ENCODE data around the gene MYMX.

Gene MYMX

DNA sequence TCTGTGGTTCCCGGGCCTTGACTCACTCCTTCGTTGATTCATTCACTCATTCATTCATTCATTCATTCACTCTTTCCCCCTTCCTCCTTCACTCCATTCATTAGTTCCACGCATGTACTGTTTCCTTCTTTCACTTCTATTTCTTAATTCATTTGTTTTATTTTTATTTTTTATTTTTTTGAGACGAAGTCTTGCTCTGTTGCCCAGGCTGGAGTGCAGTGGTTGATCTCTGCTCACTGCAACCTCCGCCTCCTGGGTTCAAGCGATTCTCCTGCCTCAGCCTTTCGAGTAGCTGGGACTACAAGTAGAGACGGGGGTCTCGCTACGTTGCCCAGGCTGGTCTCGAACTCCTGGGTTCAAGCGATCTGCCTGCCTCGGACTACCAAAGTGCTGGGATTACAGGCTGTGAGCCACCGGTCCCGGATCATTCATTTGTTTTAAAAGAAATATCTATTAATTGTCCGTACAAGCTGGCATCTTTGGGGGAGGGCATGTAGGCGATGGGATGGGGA, 49.1 kb downstream of the MYMX start:
- DNase-seq, result no peak

DNA sequence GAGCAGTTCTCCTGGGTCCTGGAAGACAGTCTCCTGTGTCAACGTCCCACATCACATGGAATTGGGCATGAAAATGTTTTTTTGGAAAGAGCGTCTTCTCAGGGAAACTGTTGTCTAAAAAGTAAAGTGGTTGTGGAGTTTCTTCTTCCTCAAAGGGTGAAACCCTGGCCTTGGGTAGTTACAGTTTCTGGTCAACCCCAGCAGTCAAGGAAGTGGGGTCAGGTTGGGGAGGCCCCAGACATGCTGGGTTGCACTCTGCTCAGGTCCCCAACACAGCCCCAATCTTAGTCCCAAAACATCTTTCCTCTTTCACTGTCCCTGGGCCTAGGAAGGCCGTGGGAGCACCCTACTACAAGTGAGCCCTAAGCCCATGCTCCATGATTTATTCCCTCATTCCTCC, 49.6 kb downstream of the MYMX start:
- no peak for DNase-seq

DNA sequence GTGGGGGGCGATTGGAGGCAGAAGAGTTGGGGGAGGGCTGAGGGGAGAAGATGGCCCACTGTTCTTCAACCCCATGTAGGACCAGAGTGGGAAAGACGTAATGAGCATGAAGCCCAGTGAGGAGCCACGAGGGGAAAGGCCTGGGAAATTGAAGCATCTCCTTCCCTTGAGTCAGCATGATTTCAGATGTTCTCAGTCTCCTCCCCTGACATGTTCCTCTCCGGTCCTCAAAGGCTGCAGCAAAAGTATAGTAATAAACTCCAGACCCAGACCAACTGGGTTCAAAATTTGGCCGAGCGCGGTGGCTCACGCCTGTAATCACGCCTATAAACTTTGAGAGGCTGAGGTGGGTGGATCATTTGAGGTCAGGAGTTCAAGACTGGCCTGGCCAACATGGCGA, 50.5 kb downstream of the MYMX start:
- DNase-seq, result no peak
